Naive thymus-derived CD4-positive, alpha-beta T cell (primary cell): ENCODE results near the gene KLF7. TPM values are rescaled to one million over a fixed set of nuclear protein-coding genes. Genes with fewer than 3 reads are reported as not detected.

ENCODE experiments used
- ATAC-seq: fragments of 150-1000 bp; cut with Tn5 transposase; 2 replicates; pipeline ENCODE4 v1.10.0; 2021; ENCODE audit warnings: mild to moderate bottlenecking, moderate library complexity
- CTCF ChIA-PET: fragments of 350-600 bp; sonication (Branson Sonifier 250); formaldehyde crosslinking; loops from one replicate; lab custom pipeline; 2021; ENCODE audit warnings: antibody characterized with exemption; lab: Charles Lee
- POLR2A ChIA-PET: fragments of 350-600 bp; sonication (Branson Sonifier 250); formaldehyde crosslinking; loops from one replicate; lab custom pipeline; 2021; ENCODE audit warnings: antibody characterized with exemption, inconsistent platforms; lab: Charles Lee
- DNase-seq, 9 donors: peaks; one replicate each; pipeline versions ENCODE4 v3.0.0 to v3.0.0-alpha.2; 2020 to 2022; ENCODE audit warnings: mixed read lengths in 1 of 9
- H3K27ac ChIP-seq: one replicate; pipeline ENCODE4 v1.7.0; 2013; ENCODE audit warnings: mild to moderate bottlenecking, low read depth, low read length, moderate library complexity
- H3K27me3 ChIP-seq, 2 donors: one replicate each; pipeline ENCODE4 v1.7.0; 2013; ENCODE audit warnings: low read length in 2 of 2, mild to moderate bottlenecking in 2 of 2, moderate library complexity in 2 of 2; ENCODE audit not compliant: control insufficient read depth in 2 of 2, insufficient read depth in 2 of 2
- H3K36me3 ChIP-seq, 3 experiments: 1 replicate in 2 of 3; 2 replicates in 1 of 3; pipeline ENCODE4 v1.7.0; 2013; ENCODE audit warnings: low read length in 3 of 3, mild to moderate bottlenecking in 3 of 3, moderate library complexity in 1 of 3; ENCODE audit not compliant: insufficient read depth in 3 of 3, control insufficient read depth in 2 of 3
- H3K4me1 ChIP-seq, 2 donors: one replicate each; pipeline ENCODE4 v1.7.0; 2013; ENCODE audit warnings: low read length in 2 of 2, mild to moderate bottlenecking in 2 of 2, moderate library complexity in 1 of 2; ENCODE audit not compliant: control insufficient read depth in 2 of 2, insufficient read depth in 2 of 2
- H3K4me3 ChIP-seq: 2 replicates; pipeline ENCODE4 v1.7.0; 2013; ENCODE audit warnings: mild to moderate bottlenecking, low read length
- H3K9me3 ChIP-seq, 3 experiments: 1 replicate in 2 of 3; 2 replicates in 1 of 3; pipeline ENCODE4 v1.7.0; 2013; ENCODE audit warnings: low read length in 3 of 3; ENCODE audit not compliant: control insufficient read depth in 2 of 3
- H3K27ac Mint-ChIP-seq, 9 donors: one replicate each; pipeline ENCODE4 v1.8.0; 2020 to 2022; ENCODE audit warnings: mixed read lengths in 9 of 9, mild to moderate bottlenecking in 8 of 9, moderate library complexity in 5 of 9, inconsistent platforms in 2 of 9
- H3K27me3 Mint-ChIP-seq, 5 donors: one replicate each; pipeline ENCODE4 v1.8.0; 2021 to 2022; ENCODE audit warnings: mixed read lengths in 5 of 5, mild to moderate bottlenecking in 1 of 5
- H3K36me3 Mint-ChIP-seq, 5 donors: one replicate each; pipeline ENCODE4 v1.8.0; 2020 to 2022; ENCODE audit warnings: mixed read lengths in 5 of 5, mild to moderate bottlenecking in 3 of 5, inconsistent platforms in 1 of 5
- H3K4me1 Mint-ChIP-seq, 7 donors: one replicate each; pipeline ENCODE4 v1.8.0; 2020 to 2022; ENCODE audit warnings: mixed read lengths in 7 of 7, mild to moderate bottlenecking in 3 of 7, inconsistent platforms in 1 of 7
- H3K4me3 Mint-ChIP-seq, 10 donors: one replicate each; pipeline ENCODE4 v1.8.0; 2020 to 2022; ENCODE audit warnings: mild to moderate bottlenecking in 10 of 10, mixed read lengths in 10 of 10, moderate library complexity in 6 of 10, inconsistent platforms in 2 of 10
- H3K9me3 Mint-ChIP-seq, 11 donors: one replicate each; pipeline ENCODE4 v1.8.0; 2020 to 2022; ENCODE audit warnings: mixed read lengths in 11 of 11, mild to moderate bottlenecking in 4 of 11, inconsistent platforms in 1 of 11, moderate library complexity in 1 of 11
- intact Hi-C, 2 donors: fragments of 100-400 bp; cut with micrococcal nuclease; formaldehyde crosslinking; loops; one replicate each; pipeline ENCODE4 v1.15.1; 2023
- polyA plus RNA-seq, 2 donors: library from polyadenylated mRNA; unstranded; fragments of 300-500 nt; fragmentation: Illumina TruSeq; gene quantifications; one replicate each; pipeline ENCODE4 v1.2.3, GENCODE V29; 2021
- total RNA-seq, 6 experiments: library from RNA in 5 of 6; stranded (reverse) in 5 of 6; gene quantifications; 1 replicate in 5 of 6; 2 replicates in 1 of 6; pipeline ENCODE4 v1.2.3 and lab custom pipeline; 2021 to 2026

The KLF7 gene
- total and polyA plus RNA-seq, 7 experiments from 2014 or later, result 18.7 to 93.3 (median 71.7) TPM

DNA sequence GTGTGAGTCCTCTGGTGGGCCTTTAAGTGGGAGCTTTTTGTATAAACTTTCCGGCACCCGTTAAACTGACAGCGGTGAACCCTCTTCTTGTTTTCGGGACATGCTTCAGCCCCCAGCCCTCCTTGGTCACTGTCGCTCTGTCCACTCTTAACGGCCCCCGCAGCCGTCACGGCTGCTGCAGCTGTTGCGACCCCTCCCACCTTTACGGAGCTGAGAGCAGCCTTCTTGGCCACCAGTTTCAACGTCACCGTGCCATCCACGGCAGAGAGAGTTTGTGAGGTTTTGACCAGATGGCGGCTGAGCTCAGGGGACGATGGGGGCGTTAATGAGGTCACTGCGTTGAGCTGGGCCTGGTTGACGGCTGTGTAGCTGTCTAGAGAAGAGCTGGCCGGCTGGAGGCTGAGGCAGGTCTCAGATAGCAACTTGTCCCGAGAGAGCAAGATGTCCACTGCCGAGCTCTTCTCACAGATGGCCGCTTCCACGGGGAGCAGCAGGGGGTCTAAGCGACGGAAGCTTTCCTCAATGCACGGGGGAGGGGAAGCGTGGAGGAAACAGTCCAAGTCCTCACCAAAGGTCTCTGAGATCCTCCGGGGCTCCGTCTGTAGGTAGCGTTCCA is 41.9 kb downstream of the KLF7 start:
- CTCF ChIA-PET, result no interaction called here

DNA sequence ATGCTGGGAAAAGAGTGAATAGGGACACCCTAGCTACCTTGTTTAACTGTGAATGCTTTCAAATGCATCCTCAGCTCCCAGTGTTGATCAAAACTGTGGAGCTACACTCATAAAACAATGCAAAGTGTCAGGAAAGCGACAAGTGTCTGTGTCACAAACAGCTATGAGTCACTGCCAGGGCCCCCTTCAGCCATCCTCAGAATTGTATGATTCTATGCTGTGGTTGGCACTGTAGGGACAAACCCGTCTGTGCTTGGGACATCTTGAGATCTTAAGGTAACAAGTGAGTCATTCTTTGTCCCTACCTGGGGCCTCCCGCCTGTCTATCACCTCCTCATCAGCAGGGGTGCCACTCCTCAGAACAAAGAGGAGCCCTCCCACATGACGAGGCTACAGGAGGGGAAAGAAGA is 42.4 kb downstream of the KLF7 start:
- no peaks in the 10 kb centered on the region for H3K9me3 ChIP-seq
- Mint-ChIP-seq H3K4me1 (peaks cover 30 to 90% (median 62%) of the 10 kb centered on the region in 7 donors), H3K36me3 (peaks cover 27 to 60% (median 41%) of the 10 kb centered on the region in 5 donors), H3K4me3 (no peak overlapping the region), H3K9me3 (peaks cover 0 to 5% (median 0%) of the 10 kb centered on the region in 11 donors), H3K27me3 (no peaks in the 10 kb centered on the region), H3K27ac (peak overlapping the region in 2 of 9 donors; percentile 16 to 66)
- peaks cover 0 to 6% of the 10 kb centered on the region in 2 donors for H3K4me1 ChIP-seq
- intact Hi-C loops, result no loop called here
- ChIA-PET POLR2A (interaction anchor here (0.7 to 5.5 kb wide), 5 partner anchors 10 to 44 kb away, joined by 3 to 23 read pairs (median 3); partner anchors contain the start of gene KLF7), CTCF (no interaction called here)
- DNase-seq (peak in 1 of 9 donors; percentile 44), ATAC-seq (peak; percentile 31)
- no peak overlapping the region for H3K4me3 ChIP-seq
- no peaks in the 10 kb centered on the region for H3K27me3 ChIP-seq
- peaks cover 0 to 32% (median 4%) of the 10 kb centered on the region in 3 experiments for H3K36me3 ChIP-seq
- no peak overlapping the region for H3K27ac ChIP-seq

More for the DNA sequence above, 41.9 kb downstream of the KLF7 start:
- Histone ChIP-seq H3K4me3 (no peak overlapping the region), H3K36me3 (peaks cover 0 to 32% (median 4%) of the 10 kb centered on the region in 3 experiments), H3K4me1 (peaks cover 0 to 6% of the 10 kb centered on the region in 2 donors), H3K27me3 (no peaks in the 10 kb centered on the region), H3K9me3 (no peaks in the 10 kb centered on the region), H3K27ac (no peak overlapping the region)
- ATAC-seq (no peak), DNase-seq (no peak)
- Mint-ChIP-seq H3K27ac (peak overlapping the region in 2 of 9 donors; percentile 13 to 25), H3K4me3 (peak overlapping the region in 1 of 10 donors; percentile 4), H3K36me3 (peaks cover 27 to 63% (median 46%) of the 10 kb centered on the region in 5 donors), H3K4me1 (peaks cover 32 to 94% (median 64%) of the 10 kb centered on the region in 7 donors), H3K9me3 (peaks cover 0 to 5% (median 0%) of the 10 kb centered on the region in 11 donors), H3K27me3 (no peaks in the 10 kb centered on the region)
- intact Hi-C loops, result no loop called here
- POLR2A ChIA-PET, result interaction anchor here (0.9 to 5.5 kb wide), 3 partner anchors 9 to 41 kb away, joined by 3 to 23 read pairs (median 12); partner anchors contain the start of gene KLF7

DNA sequence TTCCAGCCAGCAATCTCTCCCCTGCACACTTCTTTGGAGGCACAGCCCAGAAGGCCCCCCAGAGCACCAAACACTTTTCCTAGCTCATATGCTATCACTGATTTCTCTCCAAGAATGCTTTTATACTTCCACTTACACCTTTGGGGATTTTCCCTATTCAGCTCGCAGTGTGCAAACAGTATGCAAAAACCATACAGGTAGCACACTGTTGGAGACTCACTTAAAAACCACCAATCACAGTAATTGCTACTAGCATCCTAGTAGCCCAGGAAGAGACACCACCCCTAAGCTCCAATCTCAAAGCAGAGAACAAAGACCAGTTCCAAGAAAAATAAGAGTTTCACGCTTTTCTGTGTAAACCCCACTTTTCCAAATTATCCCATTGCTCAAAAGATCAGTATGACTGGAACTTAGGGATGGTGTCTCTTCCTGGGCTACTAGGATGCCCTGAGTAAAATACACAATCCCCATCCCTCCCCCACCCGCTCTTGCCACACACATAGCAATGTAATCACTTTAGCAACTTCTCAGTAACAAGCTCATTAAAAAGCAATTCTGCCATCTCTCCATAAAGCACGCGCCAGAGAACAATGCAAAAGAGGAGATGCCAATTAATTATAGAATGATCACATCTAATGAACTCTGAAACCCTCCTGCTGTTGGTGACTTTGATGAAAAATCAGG is 43.0 kb downstream of the KLF7 start:
- no peaks in the 10 kb centered on the region for H3K27me3 Mint-ChIP-seq
- ATAC-seq (no peak), DNase-seq (no peak)
- CTCF ChIA-PET, result interaction anchor here (0.5 kb wide), 1 partner anchor 42 kb away, joined by 3 read pairs; no protein-coding TSS in a partner anchor
- Histone ChIP-seq H3K27me3 (no peaks in the 10 kb centered on the region), H3K27ac (no peak overlapping the region), H3K4me3 (no peak overlapping the region), H3K36me3 (peaks cover 0 to 32% (median 4%) of the 10 kb centered on the region in 3 experiments), H3K9me3 (no peaks in the 10 kb centered on the region), H3K4me1 (peaks cover 0 to 6% of the 10 kb centered on the region in 2 donors)
- H3K9me3 Mint-ChIP-seq, result peaks cover 0 to 1% (median 0%) of the 10 kb centered on the region in 11 donors
- no peak overlapping the region for H3K4me3 Mint-ChIP-seq
- H3K27ac Mint-ChIP-seq, result peak overlapping the region in 2 of 9 donors; percentile 16 to 66
- H3K4me1 Mint-ChIP-seq, result peaks cover 28 to 88% (median 59%) of the 10 kb centered on the region in 7 donors
- intact Hi-C loops, result no loop called here
- POLR2A ChIA-PET, result interaction anchor here (0.7 to 5.5 kb wide), 6 partner anchors 10 to 45 kb away, joined by 3 to 23 read pairs (median 4); partner anchors contain the start of gene KLF7
- peaks cover 27 to 61% (median 41%) of the 10 kb centered on the region in 5 donors for H3K36me3 Mint-ChIP-seq

DNA sequence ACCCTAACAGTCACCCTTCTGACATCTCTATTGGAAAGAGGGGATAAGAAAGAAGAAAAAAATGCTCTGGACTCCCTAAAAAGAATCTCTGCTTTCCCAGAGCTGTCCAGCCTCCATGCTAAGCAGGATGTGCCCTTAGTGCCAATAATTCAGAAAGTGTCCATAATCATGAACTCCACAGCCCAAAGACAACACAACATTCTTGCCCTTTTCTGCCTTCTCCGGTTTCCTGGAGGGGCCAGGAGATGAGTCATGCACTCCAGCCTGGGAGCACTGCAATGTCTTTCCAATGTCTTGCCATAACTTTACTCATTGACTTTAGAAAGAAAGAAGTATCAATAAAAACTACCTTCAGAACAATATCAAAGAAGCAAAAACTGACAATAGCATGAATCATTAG is 44.0 kb downstream of the KLF7 start:
- H3K4me1 ChIP-seq, result peaks cover 0 to 6% of the 10 kb centered on the region in 2 donors
- ChIA-PET POLR2A (interaction anchor here (0.5 to 5.5 kb wide), 2 partner anchors 20 to 43 kb away, joined by 3 to 23 read pairs; partner anchors contain the start of gene KLF7), CTCF (no interaction called here)
- H3K9me3 ChIP-seq, result no peaks in the 10 kb centered on the region
- H3K27ac ChIP-seq, result no peak overlapping the region
- no peak overlapping the region for H3K4me3 Mint-ChIP-seq
- peaks cover 25 to 59% (median 37%) of the 10 kb centered on the region in 5 donors for H3K36me3 Mint-ChIP-seq
- H3K36me3 ChIP-seq, result peaks cover 0 to 32% (median 4%) of the 10 kb centered on the region in 3 experiments
- no peaks in the 10 kb centered on the region for H3K9me3 Mint-ChIP-seq
- peaks cover 29 to 89% (median 55%) of the 10 kb centered on the region in 7 donors for H3K4me1 Mint-ChIP-seq
- ATAC-seq (no peak), DNase-seq (no peak)
- intact Hi-C loops, result no loop called here
- H3K27me3 ChIP-seq, result no peaks in the 10 kb centered on the region
- no peak overlapping the region for H3K4me3 ChIP-seq
- H3K27me3 Mint-ChIP-seq, result no peaks in the 10 kb centered on the region
- H3K27ac Mint-ChIP-seq, result no peak overlapping the region

DNA sequence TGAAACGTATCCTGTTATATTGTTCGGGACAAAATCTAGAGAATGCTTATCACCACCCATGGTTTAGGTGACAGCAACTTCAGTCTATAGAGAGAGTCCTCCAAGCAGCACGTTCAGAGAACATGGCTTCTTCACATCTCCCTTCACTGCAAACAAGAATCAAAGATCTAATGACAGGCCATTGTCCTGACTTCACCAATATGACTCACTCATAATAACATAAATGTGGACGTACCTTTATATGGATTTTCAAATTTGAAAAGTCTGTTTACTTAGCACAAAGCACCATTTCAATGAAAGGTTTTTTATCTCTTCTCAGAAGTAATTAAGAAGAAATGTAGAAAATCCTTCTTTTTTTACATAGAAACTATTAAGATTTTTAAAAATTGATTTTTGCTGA is 46.7 kb downstream of the KLF7 start:
- Histone ChIP-seq H3K27ac (no peak overlapping the region), H3K4me1 (peaks cover 0 to 6% of the 10 kb centered on the region in 2 donors), H3K27me3 (no peaks in the 10 kb centered on the region), H3K4me3 (no peak overlapping the region), H3K36me3 (peaks cover 0 to 27% (median 4%) of the 10 kb centered on the region in 3 experiments), H3K9me3 (no peaks in the 10 kb centered on the region)
- Mint-ChIP-seq H3K9me3 (no peaks in the 10 kb centered on the region), H3K36me3 (peaks cover 23 to 65% (median 27%) of the 10 kb centered on the region in 5 donors), H3K4me3 (no peak overlapping the region), H3K4me1 (peaks cover 24 to 88% (median 59%) of the 10 kb centered on the region in 7 donors), H3K27me3 (no peaks in the 10 kb centered on the region), H3K27ac (no peak overlapping the region)
- DNase-seq (no peak), ATAC-seq (no peak)
- intact Hi-C loops, result loop anchor here in 1 of 2 donors (10.0 kb wide), 1 partner anchor 46 kb away; the partner anchor contains the start of gene KLF7
- POLR2A ChIA-PET, result interaction anchor here (1.3 kb wide), 1 partner anchor 45 kb away, joined by 3 read pairs; no protein-coding TSS in a partner anchor
- CTCF ChIA-PET, result no interaction called here

DNA sequence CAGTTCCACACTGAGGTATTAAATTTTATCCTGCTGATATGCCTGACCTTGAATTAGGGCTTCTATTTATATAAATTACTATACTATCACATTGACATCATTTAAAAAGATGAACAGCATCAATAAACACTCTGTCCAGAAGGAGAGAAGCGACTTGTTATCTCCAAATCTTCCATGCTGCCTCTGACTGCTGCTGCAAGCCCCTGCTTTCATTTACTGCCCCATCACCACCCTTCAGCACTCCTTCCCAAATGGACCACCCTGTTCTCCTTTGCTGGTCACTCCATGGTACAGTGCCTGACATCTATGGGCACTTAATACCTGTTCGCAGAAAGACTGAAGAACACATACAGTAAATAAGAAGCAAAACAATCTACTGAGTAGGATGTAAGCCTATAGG is 48.1 kb downstream of the KLF7 start:
- H3K27me3 Mint-ChIP-seq, result no peaks in the 10 kb centered on the region
- ATAC-seq (no peak), DNase-seq (no peak)
- H3K27ac Mint-ChIP-seq, result no peak overlapping the region
- H3K4me1 ChIP-seq, result no peaks in the 10 kb centered on the region
- CTCF ChIA-PET, result no interaction called here
- H3K27ac ChIP-seq, result no peak overlapping the region
- no peaks in the 10 kb centered on the region for H3K9me3 ChIP-seq
- H3K36me3 Mint-ChIP-seq, result peaks cover 13 to 63% (median 25%) of the 10 kb centered on the region in 5 donors
- intact Hi-C loops, result loop anchor here in 1 of 2 donors (10.0 kb wide), 1 partner anchor 47 kb away; the partner anchor contains the start of gene KLF7
- H3K9me3 Mint-ChIP-seq, result no peaks in the 10 kb centered on the region
- no peaks in the 10 kb centered on the region for H3K27me3 ChIP-seq
- POLR2A ChIA-PET, result no interaction called here
- peaks cover 0 to 13% (median 0%) of the 10 kb centered on the region in 3 experiments for H3K36me3 ChIP-seq
- no peak overlapping the region for H3K4me3 ChIP-seq
- H3K4me3 Mint-ChIP-seq, result no peak overlapping the region
- H3K4me1 Mint-ChIP-seq, result peaks cover 17 to 88% (median 57%) of the 10 kb centered on the region in 7 donors
